ENCODE results near the gene ACSL4.
"Not testable (repeated sequence)": the region's sequence is repeated elsewhere in the genome, so short reads cannot be mapped to it uniquely, and the experiment has no call there.

DNA sequence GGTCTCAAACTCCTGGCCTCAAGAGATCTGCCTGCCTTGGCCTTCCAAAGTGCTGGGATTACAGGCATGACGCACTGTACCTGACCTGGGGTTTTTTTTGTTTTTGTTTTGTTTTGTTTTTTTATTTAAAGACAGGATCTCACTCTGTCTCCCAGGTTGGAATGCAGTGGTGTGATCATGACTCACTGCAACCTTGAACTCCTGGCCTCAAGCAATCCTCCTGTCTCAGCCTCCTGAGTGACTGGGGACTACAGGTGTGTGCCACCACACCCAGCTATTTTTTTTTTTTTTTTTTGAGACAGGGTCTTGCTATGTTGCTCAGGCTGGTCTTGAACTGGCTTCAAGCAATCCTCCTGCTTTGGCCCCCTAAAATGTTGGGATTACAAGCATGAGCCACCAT is 8.1 kb downstream of the ACSL4 start:
- TF ChIP-seq PATZ1 (CRISPR knock-in tag; IDR thresholded peaks at IDR 0.05; ENCODE audit: borderline replicate concordance); ZNF565 (CRISPR knock-in tag; conservative IDR thresholded peaks at IDR 0.05; ENCODE audit: low read depth): not testable (repeated sequence)

Data from SK-N-SH treated with all-trans-retinoic acid at 6 μM for 48 hours (cell line).